Measurements from ENCODE around the gene MYBPC3. TPM values are rescaled to one million over a fixed set of nuclear protein-coding genes. Genes with fewer than 3 reads are reported as not detected.

Gene MYBPC3
- polyA plus RNA-seq, 2 of the 4 experiments (the other 2 are of a cell fraction) = 0.05 to 0.06 TPM

- TF ChIP-seq KDM5A (IDR thresholded peaks at IDR 0.05) (no peak), CBX8 (IDR thresholded peaks at IDR 0.05) (no peak), MYC (IDR thresholded peaks at IDR 0.05; ENCODE audit: borderline replicate concordance, low read length) (no peak), HDAC2 (IDR thresholded peaks at IDR 0.05) (no peak), CHD4 (IDR thresholded peaks at IDR 0.05; ENCODE audit: borderline replicate concordance) (no peak), CTCF (IDR thresholded peaks at IDR 0.05) (no peak), EP300 (IDR thresholded peaks at IDR 0.05) (no peak), HES2 (IDR thresholded peaks at IDR 0.05) (no peak), NR3C1 (IDR thresholded peaks at IDR 0.05) (no peak), FOXS1 (CRISPR knock-in tag; IDR thresholded peaks at IDR 0.05) (no peak)
- ChIA-PET POLR2A (no interaction called here), CTCF (interaction anchor here (1.0 to 1.5 kb wide), 3 partner anchors 13 to 81 kb away, joined by 3 to 4 read pairs (median 3); partner anchors contain the start of gene NR1H3)
- ATAC-seq = no peak
- H3K4me2 ChIP-seq = no peak overlapping the region
- peak overlapping the region in 1 of 2 experiments; percentile 74; a peak in 3 of 6 replicates for H3K27ac ChIP-seq
- H3K9me3 ChIP-seq = no peaks in the 10 kb centered on the region
- WGBS (ENCODE audit: missing lambda C conversion rate) = 90% methylated on average over 23 of the region's 27 CpGs
- FAIRE-seq = no peak
- no peak for DNase-seq (ENCODE audit: low read depth in 1 of 2, low spot score in 1 of 2)
- H3K4me3 ChIP-seq = no peak overlapping the region
- H3K4me1 ChIP-seq = peaks cover 10% of the 10 kb centered on the region; the same call in 2 of the 3 replicates
These were observed 13.9 kb downstream of the MYBPC3 start for GRCh38 chr11:47338396-47339241.

GRCh38 chr11:47337229-47337924 lies 15.1 kb downstream of the MYBPC3 start:
- no peak for TF ChIP-seq MYC (IDR thresholded peaks at IDR 0.05; ENCODE audit: borderline replicate concordance, low read length)
- TF ChIP-seq MAX (IDR thresholded peaks at IDR 0.05) = peak; percentile 52
- no peak for TF ChIP-seq PBX3 (IDR thresholded peaks at IDR 0.05)
- TF ChIP-seq ESRRA (IDR thresholded peaks at IDR 0.05; ENCODE audit: borderline replicate concordance, low read length) = no peak
- TF ChIP-seq RAD21 (conservative IDR thresholded peaks at IDR 0.05 in 1 of 2, IDR thresholded peaks at IDR 0.05 in 1 of 2) = no peak
- TF ChIP-seq MAFK (IDR thresholded peaks at IDR 0.05; ENCODE audit: partially characterized antibody) = peak; percentile 32
- no peak for TF ChIP-seq EHMT2 (IDR thresholded peaks at IDR 0.05; ENCODE audit: low read depth)
- no peak for TF ChIP-seq FOSL2 (IDR thresholded peaks at IDR 0.05)
- TF ChIP-seq FOSL2 (CRISPR knock-in tag; IDR thresholded peaks at IDR 0.05) = peak; percentile 35; the same call in 1 of the 2 replicates
- no peak for TF ChIP-seq BHLHE40 (IDR thresholded peaks at IDR 0.05; ENCODE audit: low read depth, low read length)
- no peak for TF ChIP-seq ELK1 (IDR thresholded peaks at IDR 0.05; ENCODE audit: low read depth, low read length)
- ChIA-PET CTCF (interaction anchor here (0.6 to 2.9 kb wide), 4 partner anchors 16 to 103 kb away, joined by 3 to 9 read pairs (median 4); no protein-coding TSS in a partner anchor), POLR2A (interaction anchor here (1.4 kb wide), 1 partner anchor 17 kb away, joined by 4 read pairs; no protein-coding TSS in a partner anchor)
- FAIRE-seq = no peak
- Histone ChIP-seq H3K4me1 (peaks cover 10% of the 10 kb centered on the region; the same call in 2 of the 3 replicates), H3K4me2 (peak overlapping the region; percentile 32), H3K4me3 (no peak overlapping the region), H3K27ac (peak overlapping the region; percentile 28 to 74), H3K9me3 (no peaks in the 10 kb centered on the region)
- peak; percentile 68 to 82 for ATAC-seq
- 66% methylated on average over 33 of the region's 34 CpGs for WGBS (ENCODE audit: missing lambda C conversion rate)
- peak; percentile 56 to 85 for DNase-seq (ENCODE audit: low read depth in 1 of 2, low spot score in 1 of 2)
